GM23338 (cell line): ENCODE measurements around the gene STXBP5. TPM values are rescaled to one million over a fixed set of nuclear protein-coding genes. Genes with fewer than 3 reads are reported as not detected.

Experiments
- ATAC-seq: fragments of 200-7000 bp; cut with Tn5 transposase; 3 replicates; pipeline ENCODE4 v1.9.1; 2020
- DNase-seq: peaks from one replicate; pipeline ENCODE4 v3.0.0-alpha.2; 2015; ENCODE audit warnings: low spot score
- H2AFZ ChIP-seq: fragments of 200-600 bp; sonication (generic); 2 replicates; pipeline ENCODE4 v1.8.0; 2016; ENCODE audit warnings: antibody characterized with exemption, mild to moderate bottlenecking, moderate library complexity
- H3F3A ChIP-seq: fragments of 200-600 bp; sonication (generic); replicated peaks from 2 replicates; pipeline ENCODE4 v1.8.0; 2017; ENCODE audit warnings: antibody characterized with exemption, mixed run types, low read depth
- H3K27ac ChIP-seq: fragments of 200-600 bp; sonication (generic); 2 replicates; pipeline ENCODE4 v1.6.1; 2016; ENCODE audit warnings: low read depth
- H3K27me3 ChIP-seq: fragments of 200-600 bp; sonication (generic); 2 replicates; pipeline ENCODE4 v1.8.0; 2016; ENCODE audit warnings: mild to moderate bottlenecking, mixed run types, moderate library complexity; ENCODE audit not compliant: insufficient read depth
- H3K36me3 ChIP-seq: fragments of 200-600 bp; sonication (generic); 2 replicates; pipeline ENCODE4 v1.8.0; 2016; ENCODE audit warnings: mild to moderate bottlenecking; ENCODE audit not compliant: insufficient read depth
- H3K4me1 ChIP-seq: fragments of 200-600 bp; sonication (generic); 2 replicates; pipeline ENCODE4 v1.8.0; 2016; ENCODE audit warnings: mild to moderate bottlenecking, moderate library complexity; ENCODE audit not compliant: insufficient read depth
- H3K4me2 ChIP-seq: fragments of 200-600 bp; sonication (generic); 2 replicates; pipeline ENCODE4 v1.7.1; 2017; ENCODE audit warnings: mixed run types
- H3K4me3 ChIP-seq: fragments of 200-600 bp; sonication (generic); 2 replicates; pipeline ENCODE4 v1.6.1; 2016; ENCODE audit warnings: mixed run types
- H3K79me2 ChIP-seq: fragments of 200-600 bp; sonication (generic); replicated peaks from 2 replicates; pipeline ENCODE4 v1.8.0; 2017; ENCODE audit warnings: mild to moderate bottlenecking; ENCODE audit not compliant: insufficient read depth
- H3K9me2 ChIP-seq: fragments of 200-600 bp; sonication (generic); 2 replicates; pipeline ENCODE4 v1.8.0; 2017; ENCODE audit not compliant: insufficient read depth
- H4K20me1 ChIP-seq: fragments of 200-600 bp; sonication (generic); replicated peaks from 2 replicates; pipeline ENCODE4 v1.8.0; 2017; ENCODE audit warnings: mild to moderate bottlenecking; ENCODE audit not compliant: insufficient read depth
- H3K27ac Mint-ChIP-seq: 2 replicates; pipeline ENCODE4 v1.8.0; 2020; ENCODE audit warnings: inconsistent platforms, mild to moderate bottlenecking, moderate library complexity, mixed read lengths
- H3K27me3 Mint-ChIP-seq: 3 replicates; pipeline ENCODE4 v1.8.0; 2022; ENCODE audit warnings: low read depth, mild to moderate bottlenecking, moderate library complexity, mixed read lengths, inconsistent platforms; ENCODE audit not compliant: insufficient read depth, poor library complexity
- H3K36me3 Mint-ChIP-seq: 3 replicates; pipeline ENCODE4 v1.8.0; 2021; ENCODE audit warnings: low read depth, mild to moderate bottlenecking, inconsistent platforms, moderate library complexity, mixed read lengths
- H3K4me1 Mint-ChIP-seq: 3 replicates; pipeline ENCODE4 v1.8.0; 2020; ENCODE audit warnings: mild to moderate bottlenecking, inconsistent platforms, mixed read lengths
- H3K4me3 Mint-ChIP-seq: 3 replicates; pipeline ENCODE4 v1.8.0; 2021; ENCODE audit warnings: moderate library complexity, mild to moderate bottlenecking, inconsistent platforms, mixed read lengths
- H3K9me3 Mint-ChIP-seq: 3 replicates; pipeline ENCODE4 v1.8.0; 2020; ENCODE audit warnings: moderate library complexity, mild to moderate bottlenecking, inconsistent platforms, mixed read lengths
- CREB1 ChIP-seq: fragments of 250-450 bp; sonication (Bioruptor Pico); IDR thresholded peaks from 2 replicates; pipeline ENCODE4 v1.5.0; 2020; ENCODE audit warnings: low read depth, mild to moderate bottlenecking, moderate library complexity
- CTCF ChIP-seq, 2 experiments: fragments of 200-600 bp in 1 of 2; sonication (generic) in 1 of 2; conservative IDR thresholded peaks; 2 replicates each; pipeline versions ENCODE4 v1.5.1 to v1.6.1; 2016 to 2017; ENCODE audit warnings: antibody characterized with exemption in 2 of 2, low read depth in 2 of 2, mild to moderate bottlenecking in 2 of 2, moderate library complexity in 1 of 2
- ETS1 ChIP-seq: IDR thresholded peaks from 2 replicates; pipeline ENCODE4 v1.6.1; 2016; ENCODE audit warnings: antibody characterized with exemption
- EZH2 ChIP-seq: fragments of 200-600 bp; sonication (generic); IDR thresholded peaks from one replicate; pipeline ENCODE4 v1.8.0; 2017; ENCODE audit warnings: antibody characterized with exemption, mild to moderate bottlenecking, low read depth; ENCODE audit not compliant: unreplicated experiment
- EZH2phosphoT487 ChIP-seq: fragments of 200-600 bp; sonication (generic); IDR thresholded peaks from one replicate; pipeline ENCODE4 v1.8.1; 2018; ENCODE audit warnings: antibody characterized with exemption; ENCODE audit not compliant: unreplicated experiment
- JUNB ChIP-seq: IDR thresholded peaks from one replicate; pipeline ENCODE4 v1.6.1; 2016; ENCODE audit warnings: antibody characterized with exemption; ENCODE audit not compliant: unreplicated experiment
- NANOG ChIP-seq: IDR thresholded peaks from 2 replicates; pipeline ENCODE4 v1.6.1; 2016; ENCODE audit warnings: antibody characterized with exemption, borderline replicate concordance
- POLR2AphosphoS5 ChIP-seq: IDR thresholded peaks from 2 replicates; pipeline ENCODE4 v1.6.1; 2016; ENCODE audit warnings: antibody characterized with exemption, low read depth
- REST ChIP-seq: IDR thresholded peaks from one replicate; pipeline ENCODE4 v1.6.1; 2018; ENCODE audit warnings: antibody characterized with exemption; ENCODE audit not compliant: unreplicated experiment
- STAT1 ChIP-seq: IDR thresholded peaks from one replicate; pipeline ENCODE4 v1.6.1; 2016; ENCODE audit warnings: antibody characterized with exemption; ENCODE audit not compliant: unreplicated experiment
- ZNF114 ChIP-seq: fragments of 250-450 bp; sonication (Bioruptor Pico); IDR thresholded peaks from 2 replicates; pipeline ENCODE4 v1.5.0; 2020; ENCODE audit warnings: mild to moderate bottlenecking, moderate library complexity
- ZNF331 ChIP-seq: fragments of 250-450 bp; sonication (Bioruptor Pico); IDR thresholded peaks from 2 replicates; pipeline ENCODE4 v1.5.0; 2020; ENCODE audit warnings: low read depth, mild to moderate bottlenecking, moderate library complexity
- ZNF462 ChIP-seq: fragments of 250-450 bp; sonication (Bioruptor Pico); IDR thresholded peaks from 2 replicates; pipeline ENCODE4 v1.5.0; 2020; ENCODE audit warnings: mild to moderate bottlenecking, moderate library complexity
- polyA plus RNA-seq: library from polyadenylated mRNA; unstranded; fragments of >200 nt; fragmentation: Nextera tagmentation; extraction: Ambion mirVana; gene quantifications from 2 replicates; pipeline ENCODE4 v1.2.1, GENCODE V29; 2016
- total RNA-seq: library from RNA; depleted of rRNA; stranded (reverse); fragments of >200 nt; shearing (Covaris generic); gene quantifications from 2 replicates; pipeline ENCODE4 v1.2.3, GENCODE V29; 2014

Gene STXBP5
- total and polyA plus RNA-seq, 2 experiments from 2014 or later: 3.9 to 17.8 TPM

GRCh38 chr6:147246853-147247635, 42.8 kb downstream of the STXBP5 start:
- H3K27ac Mint-ChIP-seq: no peak overlapping the region
- DNase-seq: no peak
- Histone ChIP-seq H3K9me2 (no peaks in the 10 kb centered on the region), H4K20me1 (no peaks in the 10 kb centered on the region), H3F3A (no peaks in the 10 kb centered on the region), H2AFZ (no peak overlapping the region), H3K36me3 (no peaks in the 10 kb centered on the region), H3K4me2 (no peak overlapping the region), H3K4me1 (peaks cover 14% of the 10 kb centered on the region; the same call in 1 of the 2 replicates), H3K79me2 (no peaks in the 10 kb centered on the region), H3K27me3 (no peaks in the 10 kb centered on the region), H3K4me3 (no peak overlapping the region), H3K27ac (no peak overlapping the region)
- no peaks in the 10 kb centered on the region for H3K27me3 Mint-ChIP-seq
- peaks cover 23% of the 10 kb centered on the region for H3K36me3 Mint-ChIP-seq
- no peak overlapping the region for H3K4me3 Mint-ChIP-seq
- peaks cover 27% of the 10 kb centered on the region for H3K4me1 Mint-ChIP-seq
- no peak for TF ChIP-seq ZNF331 (CRISPR knock-in tag)
- no peak for TF ChIP-seq STAT1
- TF ChIP-seq NANOG: no peak
- no peak for TF ChIP-seq EZH2
- TF ChIP-seq EZH2phosphoT487: no peak
- no peak for TF ChIP-seq POLR2AphosphoS5
- no peak for TF ChIP-seq CTCF (conservative IDR thresholded peaks at IDR 0.05; ENCODE audit: low read depth in 2 of 2)
- no peak for TF ChIP-seq ZNF462 (CRISPR knock-in tag)
- TF ChIP-seq REST: no peak
- TF ChIP-seq ETS1: no peak
- no peak for TF ChIP-seq CREB1 (CRISPR knock-in tag)
- no peak for TF ChIP-seq JUNB
- no peak for TF ChIP-seq ZNF114 (CRISPR knock-in tag)
- ATAC-seq: no peak
- H3K9me3 Mint-ChIP-seq: peaks cover 12% of the 10 kb centered on the region
